ENCODE results near the gene CCDC57.

CCDC57 gene

GRCh38 chr17:82058855-82059249 is 153.8 kb downstream of the CCDC57 start:
- Histone ChIP-seq H3K36me3 (ENCODE audit: low read length) (no peaks in the 10 kb centered on the region), H3K27ac (ENCODE audit: low read depth, low read length) (no peak overlapping the region), H3K9ac (ENCODE audit: low read length) (no peak overlapping the region), H3K4me2 (ENCODE audit: low read depth, low read length, poor library complexity, severe bottlenecking) (no peak overlapping the region), H4K20me1 (ENCODE audit: low read depth, low read length) (no peaks in the 10 kb centered on the region), H3K9me3 (ENCODE audit: insufficient read depth, low read length) (no peaks in the 10 kb centered on the region), H3K79me2 (ENCODE audit: insufficient read depth, low read length) (no peaks in the 10 kb centered on the region), H3F3A (ENCODE audit: insufficient read depth) (no peaks in the 10 kb centered on the region), H3K27me3 (ENCODE audit: low read length) (no peaks in the 10 kb centered on the region), H3K9me2 (replicated peaks; ENCODE audit: insufficient read depth, low read length) (no peaks in the 10 kb centered on the region), H3K4me3 (ENCODE audit: insufficient read depth, low read length, poor library complexity, severe bottlenecking) (no peak overlapping the region), H2AFZ (ENCODE audit: low read depth, low read length, severe bottlenecking) (no peak overlapping the region)
- no peak for TF ChIP-seq EZH2phosphoT487 (conservative IDR thresholded peaks at IDR 0.05; ENCODE audit: low read length)
- TF ChIP-seq CTCF (IDR thresholded peaks at IDR 0.05; ENCODE audit: insufficient read depth, low read length, poor library complexity, severe bottlenecking): no peak

DNA sequence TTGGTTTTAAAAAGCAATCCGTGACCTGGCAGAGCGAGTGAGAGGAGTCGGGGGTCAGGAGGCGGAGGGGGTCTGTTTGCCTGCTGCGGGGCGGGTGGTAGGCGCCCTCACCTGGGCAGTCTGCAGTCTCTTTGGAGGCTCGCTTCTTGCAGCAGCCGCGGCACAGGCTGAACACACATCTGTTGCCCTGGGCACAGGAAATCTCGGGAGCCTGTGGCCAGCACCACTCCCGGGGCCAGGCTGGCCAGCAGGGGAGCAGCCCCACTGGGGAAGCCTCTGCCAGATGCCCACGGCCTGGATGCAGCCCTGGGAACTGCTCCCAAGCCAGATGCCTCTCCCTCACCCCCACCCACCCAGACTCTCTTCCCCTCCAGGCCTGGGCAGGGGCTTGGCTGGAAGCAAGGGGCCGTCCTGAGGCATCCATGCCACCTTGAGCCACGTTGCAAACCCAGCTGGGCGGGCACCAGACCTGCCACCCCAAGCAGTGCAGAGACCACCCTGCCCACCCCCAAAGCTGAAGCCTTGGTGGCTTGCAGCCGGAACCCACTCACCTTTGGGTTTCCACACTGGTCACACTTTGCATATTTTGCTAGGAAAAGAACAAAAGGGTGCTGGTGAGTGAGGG is 154.3 kb downstream of the CCDC57 start:
- Histone ChIP-seq H3K4me2 (ENCODE audit: low read depth, low read length, poor library complexity, severe bottlenecking) (no peak overlapping the region), H3K4me3 (ENCODE audit: insufficient read depth, low read length, poor library complexity, severe bottlenecking) (no peak overlapping the region), H2AFZ (ENCODE audit: low read depth, low read length, severe bottlenecking) (no peak overlapping the region), H3K36me3 (ENCODE audit: low read length) (no peaks in the 10 kb centered on the region), H3K27ac (ENCODE audit: low read depth, low read length) (no peak overlapping the region), H3K79me2 (ENCODE audit: insufficient read depth, low read length) (no peaks in the 10 kb centered on the region), H4K20me1 (ENCODE audit: low read depth, low read length) (no peaks in the 10 kb centered on the region), H3K27me3 (ENCODE audit: low read length) (no peaks in the 10 kb centered on the region), H3F3A (ENCODE audit: insufficient read depth) (no peaks in the 10 kb centered on the region), H3K9me2 (replicated peaks; ENCODE audit: insufficient read depth, low read length) (no peaks in the 10 kb centered on the region), H3K9ac (ENCODE audit: low read length) (no peak overlapping the region), H3K9me3 (ENCODE audit: insufficient read depth, low read length) (no peaks in the 10 kb centered on the region)
- TF ChIP-seq EZH2phosphoT487 (conservative IDR thresholded peaks at IDR 0.05; ENCODE audit: low read length): no peak
- TF ChIP-seq CTCF (IDR thresholded peaks at IDR 0.05; ENCODE audit: insufficient read depth, low read length, poor library complexity, severe bottlenecking): no peak

- no peak overlapping the region for H3K4me2 ChIP-seq (ENCODE audit: low read depth, low read length, poor library complexity, severe bottlenecking)
- no peak overlapping the region for H3K27ac ChIP-seq (ENCODE audit: low read depth, low read length)
- H3K9me2 ChIP-seq (replicated peaks; ENCODE audit: insufficient read depth, low read length): no peaks in the 10 kb centered on the region
- no peaks in the 10 kb centered on the region for H3F3A ChIP-seq (ENCODE audit: insufficient read depth)
- no peaks in the 10 kb centered on the region for H3K36me3 ChIP-seq (ENCODE audit: low read length)
- H3K27me3 ChIP-seq (ENCODE audit: low read length): no peaks in the 10 kb centered on the region
- no peak overlapping the region for H2AFZ ChIP-seq (ENCODE audit: low read depth, low read length, severe bottlenecking)
- TF ChIP-seq EZH2phosphoT487 (conservative IDR thresholded peaks at IDR 0.05; ENCODE audit: low read length) (no peak), CTCF (IDR thresholded peaks at IDR 0.05; ENCODE audit: insufficient read depth, low read length, poor library complexity, severe bottlenecking) (no peak)
- H4K20me1 ChIP-seq (ENCODE audit: low read depth, low read length): no peaks in the 10 kb centered on the region
- no peak overlapping the region for H3K9ac ChIP-seq (ENCODE audit: low read length)
- H3K9me3 ChIP-seq (ENCODE audit: insufficient read depth, low read length): no peaks in the 10 kb centered on the region
- H3K79me2 ChIP-seq (ENCODE audit: insufficient read depth, low read length): peaks cover 10% of the 10 kb centered on the region
- H3K4me3 ChIP-seq (ENCODE audit: insufficient read depth, low read length, poor library complexity, severe bottlenecking): no peak overlapping the region
Measured at GRCh38 chr17:82056729-82057621, 155.7 kb downstream of the CCDC57 start.

Data from SU-DHL-6 (cell line).